Right ventricle myocardium superior (tissue), 1 donor: ENCODE measurements around the gene GAP43. TPM values are rescaled to one million over a fixed set of nuclear protein-coding genes. Genes with fewer than 3 reads are reported as not detected.

Experiments used
- ATAC-seq: fragments of 200-7000 bp; cut with Tn5 transposase; one replicate; pipeline ENCODE4 v1.9.1; 2020; ENCODE audit warnings: mild to moderate bottlenecking; ENCODE audit not compliant: poor library complexity
- DNase-seq: peaks from one replicate; pipeline ENCODE4 v3.0.0-alpha.2; 2020
- intact Hi-C: fragments of 100-400 bp; cut with DNase I; formaldehyde crosslinking; loops from one replicate; pipeline ENCODE4 v1.11.2; 2022
- total RNA-seq: library from RNA; stranded (reverse); fragmentation: NEBNext Ultra II Directional; extraction: Animal tissue kit (Norgen Biotek cat#: 25700); gene quantifications from one replicate; pipeline ENCODE4 v1.2.1, GENCODE V29; 2021
- donor health status: DM: no; HTN: yes; CAD: no; lungs with severe emphysema.

GAP43 gene
- total RNA-seq, 1 donor from 2014 or later: 0.38 TPM

DNA sequence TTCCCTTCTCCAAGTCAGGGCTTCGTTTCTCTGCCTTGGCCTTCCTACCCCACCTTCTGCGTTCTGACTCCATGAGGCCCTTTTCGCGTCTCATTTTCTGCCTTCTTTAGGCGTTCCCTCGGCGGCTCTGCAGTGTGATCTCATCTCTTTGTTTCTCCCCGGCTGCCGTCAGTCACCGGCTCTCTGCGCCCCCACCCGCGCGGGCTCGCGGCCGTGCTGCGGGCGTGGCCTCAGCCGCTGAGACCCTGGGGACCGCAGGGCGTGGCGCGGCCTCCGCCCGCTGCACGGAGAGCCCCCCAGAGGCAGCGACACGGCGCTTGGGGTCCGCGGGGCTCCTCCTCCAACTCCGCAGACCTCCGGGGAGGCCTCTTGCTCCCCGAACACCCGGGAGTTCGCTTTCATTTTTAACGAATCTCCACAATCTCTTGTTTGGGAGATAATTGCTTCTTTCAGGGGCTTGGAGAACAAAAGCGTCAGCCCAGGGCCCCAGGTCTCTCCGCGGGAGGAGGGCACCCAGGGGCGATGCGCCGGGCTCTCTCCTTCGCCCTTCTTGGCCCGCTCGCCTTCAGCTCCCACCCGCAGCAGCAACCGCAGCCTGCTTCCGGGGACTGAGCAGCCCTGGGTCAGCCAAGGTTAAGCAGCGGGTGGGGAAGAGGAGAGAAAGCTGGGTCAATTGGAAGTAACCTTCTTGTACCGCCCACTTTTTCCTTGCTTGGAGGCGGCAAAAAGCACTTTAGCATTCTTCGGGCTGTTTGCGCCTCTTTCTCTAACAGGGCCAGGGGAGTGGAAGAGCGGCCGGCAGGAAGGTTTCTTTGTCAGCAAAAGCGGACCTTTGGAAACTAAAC, 35.2 kb downstream of the GAP43 start:
- peak; percentile 88 for DNase-seq
- peak; percentile 98 for ATAC-seq
- intact Hi-C loops: no loop called here

- intact Hi-C loops: no loop called here
- DNase-seq: no peak
- no peak for ATAC-seq
Observed at GRCh38 chr3:115659253-115660220, 36.2 kb downstream of the GAP43 start.

GRCh38 chr3:115660646-115661337, 37.5 kb downstream of the GAP43 start:
- DNase-seq: peak; percentile 48
- intact Hi-C loops: no loop called here
- peak; percentile 13 for ATAC-seq

- no peak for DNase-seq
- intact Hi-C loops: no loop called here
- no peak for ATAC-seq
Observed at GRCh38 chr3:115662356-115662755, 39.0 kb downstream of the GAP43 start.

DNA sequence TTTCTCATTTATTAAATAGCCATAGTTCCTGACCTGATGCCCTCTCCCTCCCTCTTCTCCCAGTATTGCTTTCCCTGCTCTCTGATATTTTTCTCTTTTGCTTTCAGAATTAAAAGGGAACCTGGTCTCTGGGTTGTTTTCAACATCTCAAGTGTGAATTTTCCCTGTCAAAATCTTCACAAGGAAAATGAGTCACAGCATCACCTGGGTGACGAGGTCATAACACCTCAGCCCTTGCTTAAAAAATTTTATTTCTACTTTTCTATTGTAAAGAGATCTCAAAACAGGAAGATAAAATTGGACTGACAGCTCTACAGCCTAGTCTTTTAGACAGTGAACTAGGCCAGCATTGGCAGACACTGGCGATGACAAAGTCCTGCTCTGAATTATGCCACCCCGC, 40.1 kb downstream of the GAP43 start:
- intact Hi-C loops: no loop called here
- ATAC-seq: no peak
- no peak for DNase-seq

DNA sequence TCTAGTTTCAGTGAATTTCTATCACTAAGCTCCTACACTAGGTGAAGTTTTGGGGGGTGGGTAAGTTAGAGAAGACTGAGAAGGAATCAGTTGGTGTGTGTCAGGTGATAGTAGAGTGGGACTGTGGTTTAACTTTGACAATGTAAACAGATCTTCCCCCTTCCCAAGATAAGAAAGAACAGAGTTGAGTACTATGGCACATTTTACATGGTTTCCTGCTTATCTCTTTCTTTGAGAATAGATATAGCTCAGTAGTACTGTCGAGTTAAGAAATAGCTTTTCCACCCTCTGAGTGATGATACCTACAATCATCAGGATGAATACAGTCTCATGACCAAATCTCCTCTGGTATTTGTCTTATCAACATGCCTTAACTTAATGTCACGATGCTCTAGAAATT, 42.8 kb downstream of the GAP43 start:
- intact Hi-C loops: no loop called here
- DNase-seq (no peak), ATAC-seq (no peak)

GRCh38 chr3:115666920-115667737, 43.8 kb downstream of the GAP43 start:
- ATAC-seq (no peak), DNase-seq (no peak)
- intact Hi-C loops: no loop called here

- no peak for ATAC-seq
- DNase-seq: no peak
- intact Hi-C loops: no loop called here
Observed at GRCh38 chr3:115667738-115668065, 44.4 kb downstream of the GAP43 start.

- intact Hi-C loops: no loop called here
Observed at GRCh38 chr3:115670911-115671310, 47.6 kb downstream of the GAP43 start.

DNA sequence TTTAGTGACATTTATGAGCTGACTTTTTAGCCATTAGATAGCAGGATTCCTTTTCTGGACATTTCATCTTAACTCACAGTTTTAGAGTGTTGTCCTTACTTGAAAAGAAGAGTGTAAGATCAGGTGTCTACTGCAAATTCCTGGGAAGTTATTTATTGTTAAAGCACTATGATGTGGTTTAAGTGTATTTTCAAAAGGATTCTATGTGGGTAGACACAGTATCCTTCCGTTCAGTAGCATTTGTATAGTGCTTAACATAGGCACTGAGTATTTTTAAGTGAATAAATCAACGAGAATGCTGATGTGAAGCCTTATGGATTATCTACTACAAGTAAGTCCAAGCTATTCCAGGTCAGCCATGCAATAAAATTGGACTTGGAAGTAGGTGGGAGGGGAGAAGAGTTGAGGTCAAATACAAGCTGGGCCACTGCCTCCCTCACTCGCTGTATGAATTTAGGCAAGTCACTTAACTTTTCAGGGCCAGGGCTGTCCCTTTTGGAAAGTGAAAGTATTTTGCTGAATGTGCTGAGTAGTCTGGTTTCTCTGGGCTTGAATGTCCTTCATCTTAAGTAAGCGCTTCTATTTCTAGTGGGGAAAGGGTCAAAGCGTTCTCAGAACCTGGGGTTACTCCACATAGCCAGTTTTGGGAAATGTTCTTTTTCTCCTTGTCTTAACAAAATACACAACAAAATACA, 48.6 kb downstream of the GAP43 start:
- ATAC-seq (peak; percentile 49), DNase-seq (no peak)
- intact Hi-C loops: no loop called here

More at GRCh38 chr3:115670911-115671310, 47.6 kb downstream of the GAP43 start:
- ATAC-seq (no peak), DNase-seq (no peak)

DNA sequence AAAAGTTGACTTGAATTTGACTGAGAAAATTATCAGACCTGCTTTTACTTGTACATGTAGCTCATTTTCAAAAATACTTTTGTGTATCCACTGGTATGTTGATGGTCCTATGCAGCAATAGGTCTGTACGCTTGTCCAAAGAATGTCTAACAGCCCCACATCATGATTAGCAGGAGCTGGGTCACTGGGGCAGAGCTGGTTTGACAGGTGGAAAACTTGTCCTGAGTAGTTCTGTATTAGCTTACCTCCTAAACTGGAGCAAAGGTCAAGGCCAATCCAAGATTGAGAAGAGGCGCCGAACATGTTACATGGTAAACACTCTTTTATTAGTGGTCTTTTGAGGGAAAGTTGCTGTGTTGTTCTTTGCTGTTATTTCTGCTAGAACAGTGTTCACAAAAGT, 50.6 kb downstream of the GAP43 start:
- ATAC-seq (no peak), DNase-seq (no peak)
- intact Hi-C loops: no loop called here

DNA sequence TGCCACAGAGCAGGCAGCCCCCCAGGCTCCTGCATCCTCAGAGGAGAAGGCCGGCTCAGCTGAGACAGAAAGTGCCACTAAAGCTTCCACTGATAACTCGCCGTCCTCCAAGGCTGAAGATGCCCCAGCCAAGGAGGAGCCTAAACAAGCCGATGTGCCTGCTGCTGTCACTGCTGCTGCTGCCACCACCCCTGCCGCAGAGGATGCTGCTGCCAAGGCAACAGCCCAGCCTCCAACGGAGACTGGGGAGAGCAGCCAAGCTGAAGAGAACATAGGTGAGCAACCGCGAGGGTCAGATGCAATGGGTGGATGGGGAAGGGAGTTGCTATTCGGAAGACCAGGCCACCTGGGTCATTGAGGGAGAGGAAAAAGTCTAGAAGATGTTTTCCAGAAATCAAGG, 53.0 kb downstream of the GAP43 start:
- DNase-seq: no peak
- intact Hi-C loops: no loop called here
- ATAC-seq: no peak

DNA sequence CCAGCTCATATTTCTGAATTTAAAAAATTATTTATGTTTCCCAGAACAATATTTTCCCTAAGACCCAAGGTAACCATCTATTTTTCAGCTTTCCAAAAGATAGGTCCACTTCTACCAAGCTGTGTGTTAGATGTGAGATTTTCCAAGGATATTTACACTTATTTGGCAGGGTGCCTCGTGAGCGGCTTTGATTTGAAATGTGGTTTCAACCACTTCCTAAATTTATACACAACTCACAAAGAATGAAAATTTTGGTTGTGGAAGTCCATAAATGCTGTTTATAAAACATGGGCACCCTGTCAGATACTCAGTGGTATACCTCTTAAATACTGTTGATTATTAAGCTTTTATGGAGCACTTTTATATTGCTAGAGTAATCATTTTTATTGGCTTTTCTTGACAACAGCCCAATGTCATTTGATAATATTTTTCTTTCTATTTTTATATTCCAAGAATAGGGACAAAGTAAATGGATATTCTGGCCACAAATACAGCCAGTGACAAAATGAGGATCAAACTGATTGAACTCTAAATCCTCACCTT, 57.6 kb downstream of the GAP43 start:
- DNase-seq (no peak), ATAC-seq (no peak)
- intact Hi-C loops: no loop called here

DNA sequence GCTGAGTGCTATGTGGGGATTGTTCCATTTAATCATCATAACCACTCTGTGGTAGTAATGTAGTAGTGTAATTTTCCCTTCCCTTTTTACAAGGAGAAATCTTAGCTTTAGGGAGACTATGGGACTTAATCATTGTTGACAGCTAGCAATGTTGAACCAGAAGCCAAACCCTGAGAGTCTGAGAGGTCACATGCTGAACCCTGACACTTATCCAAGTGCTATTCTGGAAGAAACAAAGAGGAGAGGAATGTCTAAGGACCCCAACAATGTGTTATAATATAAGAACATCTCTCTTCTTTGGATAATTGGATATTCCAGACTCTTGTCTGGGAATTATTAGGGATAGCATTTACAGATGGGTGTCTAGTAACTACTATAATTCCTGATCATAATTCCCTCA, 58.4 kb downstream of the GAP43 start:
- DNase-seq (no peak), ATAC-seq (no peak)
- intact Hi-C loops: no loop called here

- ATAC-seq (no peak), DNase-seq (no peak)
- intact Hi-C loops: no loop called here
Observed at GRCh38 chr3:115683305-115683704, 60.0 kb downstream of the GAP43 start.

DNA sequence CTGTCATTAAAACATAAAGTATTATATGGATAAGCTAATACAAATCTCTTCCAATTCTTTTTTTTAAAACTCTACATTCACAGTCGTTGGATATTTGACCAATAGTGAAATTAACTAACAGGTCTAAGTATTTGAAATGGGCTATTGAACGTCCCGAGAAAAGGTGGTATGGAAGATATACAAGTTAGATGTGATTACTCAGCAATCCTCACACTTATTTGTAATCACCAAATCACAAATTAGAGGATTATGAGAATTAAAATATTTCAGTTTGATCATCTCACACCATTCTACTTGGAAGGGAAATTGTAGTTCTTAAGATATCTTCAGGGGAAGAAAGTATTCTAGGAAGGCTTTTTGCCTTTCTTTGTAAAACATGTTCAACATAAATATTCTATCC, 60.5 kb downstream of the GAP43 start:
- ATAC-seq: no peak
- no peak for DNase-seq
- intact Hi-C loops: no loop called here

- no peak for ATAC-seq
- intact Hi-C loops: no loop called here
- DNase-seq: no peak
Observed at GRCh38 chr3:115685097-115685496, 61.8 kb downstream of the GAP43 start.

GRCh38 chr3:115687721-115688120, 64.4 kb downstream of the GAP43 start:
- ATAC-seq (no peak), DNase-seq (no peak)
- intact Hi-C loops: no loop called here
